A673 (cell line): ENCODE data around the gene DMPK. TPM values are rescaled to one million over a fixed set of nuclear protein-coding genes. Genes with fewer than 3 reads are reported as not detected.

Experiments used
- BruUV-seq: library from RNA; stranded (reverse); fragments of 400-500 nt; replicated peaks from 2 replicates; lab custom pipeline; 2021; lab: Mats Ljungman, UMichigan
- CTCF ChIA-PET: fragments of 300-600 bp; sonication (Branson Sonifier 250); formaldehyde crosslinking; loops from one replicate; lab custom pipeline; 2022; ENCODE audit warnings: antibody characterized with exemption; lab: Charles Lee
- POLR2A ChIA-PET: fragments of 300-600 bp; sonication (Branson Sonifier 250); formaldehyde crosslinking; loops from one replicate; lab custom pipeline; 2022; ENCODE audit warnings: antibody characterized with exemption; ENCODE audit not compliant: low non-redundant PET; lab: Charles Lee
- DNase-seq: peaks from one replicate; pipeline ENCODE4 v3.0.0-alpha.2; 2015; ENCODE audit warnings: low spot score
- H3K27ac ChIP-seq: fragments of 200-600 bp; sonication (generic); 2 replicates; pipeline ENCODE4 v1.5.1; 2016; ENCODE audit warnings: mixed run types, low read depth, mild to moderate bottlenecking, mixed read lengths, antibody characterized with exemption, low read length; ENCODE audit not compliant: poor library complexity, severe bottlenecking
- H3K27me3 ChIP-seq: fragments of 200-600 bp; sonication (generic); replicated peaks from 2 replicates; pipeline ENCODE4 v1.6.1; 2017; ENCODE audit warnings: mixed run types, low read depth, mild to moderate bottlenecking, mixed read lengths, antibody characterized with exemption, low read length; ENCODE audit not compliant: insufficient read depth, poor library complexity
- H3K36me3 ChIP-seq: fragments of 200-600 bp; sonication (generic); 2 replicates; pipeline ENCODE4 v1.6.1; 2016; ENCODE audit warnings: mixed run types, mild to moderate bottlenecking, mixed read lengths, antibody characterized with exemption, low read length; ENCODE audit not compliant: insufficient read depth, poor library complexity, severe bottlenecking
- H3K4me1 ChIP-seq: fragments of 200-600 bp; sonication (generic); 2 replicates; pipeline ENCODE4 v1.6.1; 2017; ENCODE audit warnings: mixed run types, mild to moderate bottlenecking, mixed read lengths, antibody characterized with exemption, low read length; ENCODE audit not compliant: insufficient read depth, poor library complexity, severe bottlenecking
- H3K4me3 ChIP-seq: fragments of 200-600 bp; sonication (generic); 2 replicates; pipeline ENCODE4 v1.5.1; 2016; ENCODE audit warnings: low read depth, mixed run types, mild to moderate bottlenecking, mixed read lengths, low read length; ENCODE audit not compliant: poor library complexity, severe bottlenecking
- H3K9me3 ChIP-seq: fragments of 200-600 bp; sonication (generic); 2 replicates; pipeline ENCODE4 v1.6.1; 2016; ENCODE audit warnings: mixed run types, low read depth, mild to moderate bottlenecking, mixed read lengths, antibody characterized with exemption, low read length; ENCODE audit not compliant: poor library complexity, severe bottlenecking
- CTCF ChIP-seq: fragments of 300-800, 200-600 bp; sonication (generic); conservative IDR thresholded peaks from 2 replicates; pipeline ENCODE4 v1.5.1; 2017; ENCODE audit warnings: low read depth, mild to moderate bottlenecking, antibody characterized with exemption, low read length, moderate library complexity, mixed read lengths
- EZH2 ChIP-seq: fragments of 200-600 bp; sonication (generic); IDR thresholded peaks from 2 replicates; pipeline ENCODE4 v1.6.1; 2017; ENCODE audit warnings: borderline replicate concordance, low read depth, mild to moderate bottlenecking, mixed read lengths, antibody characterized with exemption, low read length; ENCODE audit not compliant: poor library complexity, severe bottlenecking
- intact Hi-C: fragments of 100-400 bp; cut with micrococcal nuclease; formaldehyde crosslinking; loops from one replicate; pipeline ENCODE4 v1.10.0; 2022; ENCODE audit not compliant: unreplicated experiment
- total RNA-seq: library from RNA; stranded (reverse); gene quantifications from 2 replicates; pipeline ENCODE4 v1.2.3, GENCODE V29; 2021

DMPK gene
- total RNA-seq, 1 experiment from 2014 or later: 82.0 TPM

DNA sequence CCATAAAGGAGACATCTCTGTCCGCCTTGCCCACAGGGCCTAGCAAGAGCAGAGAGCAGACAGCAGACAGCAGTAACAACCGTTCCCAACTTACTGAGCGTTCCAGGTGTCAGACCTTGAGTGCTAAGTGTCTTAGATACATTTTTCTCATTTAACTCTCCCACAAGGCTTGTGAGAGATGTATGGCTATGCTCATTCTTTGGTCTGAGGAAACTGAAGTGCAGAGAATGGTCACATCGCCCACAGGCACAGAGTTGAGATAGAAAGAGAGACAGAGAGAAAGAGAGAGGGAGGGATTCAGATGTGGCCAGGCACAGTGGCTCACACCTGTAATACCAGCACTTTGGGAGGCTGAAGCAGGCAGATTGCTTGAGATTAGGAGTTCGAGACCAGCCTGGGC is 34.8 kb downstream of the DMPK start:
- TF ChIP-seq EZH2 (no peak), CTCF (no peak)
- intact Hi-C loops: no loop called here
- ChIA-PET CTCF (no interaction called here), POLR2A (no interaction called here)
- no peaks in the 10 kb centered on the region for H3K9me3 ChIP-seq
- no TSS peak for BruUV-seq
- H3K4me1 ChIP-seq: no peaks in the 10 kb centered on the region
- no peak for DNase-seq
- H3K4me3 ChIP-seq: no peak overlapping the region
- no peak overlapping the region for H3K27ac ChIP-seq
- H3K27me3 ChIP-seq: no peaks in the 10 kb centered on the region
- no peaks in the 10 kb centered on the region for H3K36me3 ChIP-seq

GRCh38 chr19:45746866-45747265 is 35.4 kb downstream of the DMPK start:
- no peak for DNase-seq
- TF ChIP-seq EZH2 (no peak), CTCF (no peak)
- Histone ChIP-seq H3K4me1 (no peaks in the 10 kb centered on the region), H3K27ac (no peak overlapping the region), H3K27me3 (no peaks in the 10 kb centered on the region), H3K9me3 (no peaks in the 10 kb centered on the region), H3K4me3 (no peak overlapping the region), H3K36me3 (no peaks in the 10 kb centered on the region)
- no TSS peak for BruUV-seq
- ChIA-PET CTCF (no interaction called here), POLR2A (no interaction called here)
- intact Hi-C loops: no loop called here

GRCh38 chr19:45745606-45746005 is 36.7 kb downstream of the DMPK start:
- TF ChIP-seq EZH2 (no peak), CTCF (no peak)
- no peak overlapping the region for H3K27ac ChIP-seq
- POLR2A ChIA-PET: interaction anchor here (0.6 kb wide), 1 partner anchor 31 kb away, joined by 4 read pairs; no protein-coding TSS in a partner anchor
- no peak for DNase-seq
- H3K27me3 ChIP-seq: no peaks in the 10 kb centered on the region
- no peaks in the 10 kb centered on the region for H3K4me1 ChIP-seq
- H3K36me3 ChIP-seq: no peaks in the 10 kb centered on the region
- H3K9me3 ChIP-seq: no peaks in the 10 kb centered on the region
- BruUV-seq: no TSS peak
- H3K4me3 ChIP-seq: no peak overlapping the region
- intact Hi-C loops: no loop called here
- CTCF ChIA-PET: no interaction called here
